GM10266 (cell line): ENCODE measurements around the gene CXCL5.

Experiments
- DNase-seq: peaks from one replicate; pipeline ENCODE4 v3.0.0; 2012; ENCODE audit errors: extremely low spot score
- TF ChIP-seq, protein P1 (sequence below): IDR thresholded peaks from 2 replicates; pipeline ENCODE4 v1.5.1; 2012; ENCODE audit warnings: mild to moderate bottlenecking, low read depth; ENCODE audit not compliant: control insufficient read depth, insufficient read depth; ENCODE audit errors: missing control alignments

The CXCL5 gene

DNA sequence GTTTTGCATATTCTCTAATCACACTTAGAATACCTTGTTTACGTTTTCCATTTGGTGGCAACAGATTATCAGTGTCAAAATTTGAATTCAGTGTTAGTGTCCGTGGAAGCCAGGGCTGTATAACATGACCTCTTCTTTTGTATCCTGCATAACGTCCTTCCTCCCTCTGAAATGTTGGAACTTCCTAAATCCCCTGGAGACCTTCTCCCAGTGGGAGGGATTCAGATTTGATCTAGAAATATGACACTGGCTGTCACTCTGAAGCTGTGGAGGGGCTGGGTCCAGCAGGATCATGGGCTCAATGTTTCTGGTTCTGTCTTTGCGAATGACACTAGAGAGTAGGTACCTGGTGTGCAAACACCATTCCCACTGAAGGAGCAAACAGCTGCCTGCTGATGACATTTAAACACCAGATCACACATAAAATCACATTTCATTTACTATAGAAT lies 40.9 kb upstream of the CXCL5 start:
- no peak for DNase-seq
- TF ChIP-seq, protein P1, sequence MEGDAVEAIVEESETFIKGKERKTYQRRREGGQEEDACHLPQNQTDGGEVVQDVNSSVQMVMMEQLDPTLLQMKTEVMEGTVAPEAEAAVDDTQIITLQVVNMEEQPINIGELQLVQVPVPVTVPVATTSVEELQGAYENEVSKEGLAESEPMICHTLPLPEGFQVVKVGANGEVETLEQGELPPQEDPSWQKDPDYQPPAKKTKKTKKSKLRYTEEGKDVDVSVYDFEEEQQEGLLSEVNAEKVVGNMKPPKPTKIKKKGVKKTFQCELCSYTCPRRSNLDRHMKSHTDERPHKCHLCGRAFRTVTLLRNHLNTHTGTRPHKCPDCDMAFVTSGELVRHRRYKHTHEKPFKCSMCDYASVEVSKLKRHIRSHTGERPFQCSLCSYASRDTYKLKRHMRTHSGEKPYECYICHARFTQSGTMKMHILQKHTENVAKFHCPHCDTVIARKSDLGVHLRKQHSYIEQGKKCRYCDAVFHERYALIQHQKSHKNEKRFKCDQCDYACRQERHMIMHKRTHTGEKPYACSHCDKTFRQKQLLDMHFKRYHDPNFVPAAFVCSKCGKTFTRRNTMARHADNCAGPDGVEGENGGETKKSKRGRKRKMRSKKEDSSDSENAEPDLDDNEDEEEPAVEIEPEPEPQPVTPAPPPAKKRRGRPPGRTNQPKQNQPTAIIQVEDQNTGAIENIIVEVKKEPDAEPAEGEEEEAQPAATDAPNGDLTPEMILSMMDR: no peak

DNA sequence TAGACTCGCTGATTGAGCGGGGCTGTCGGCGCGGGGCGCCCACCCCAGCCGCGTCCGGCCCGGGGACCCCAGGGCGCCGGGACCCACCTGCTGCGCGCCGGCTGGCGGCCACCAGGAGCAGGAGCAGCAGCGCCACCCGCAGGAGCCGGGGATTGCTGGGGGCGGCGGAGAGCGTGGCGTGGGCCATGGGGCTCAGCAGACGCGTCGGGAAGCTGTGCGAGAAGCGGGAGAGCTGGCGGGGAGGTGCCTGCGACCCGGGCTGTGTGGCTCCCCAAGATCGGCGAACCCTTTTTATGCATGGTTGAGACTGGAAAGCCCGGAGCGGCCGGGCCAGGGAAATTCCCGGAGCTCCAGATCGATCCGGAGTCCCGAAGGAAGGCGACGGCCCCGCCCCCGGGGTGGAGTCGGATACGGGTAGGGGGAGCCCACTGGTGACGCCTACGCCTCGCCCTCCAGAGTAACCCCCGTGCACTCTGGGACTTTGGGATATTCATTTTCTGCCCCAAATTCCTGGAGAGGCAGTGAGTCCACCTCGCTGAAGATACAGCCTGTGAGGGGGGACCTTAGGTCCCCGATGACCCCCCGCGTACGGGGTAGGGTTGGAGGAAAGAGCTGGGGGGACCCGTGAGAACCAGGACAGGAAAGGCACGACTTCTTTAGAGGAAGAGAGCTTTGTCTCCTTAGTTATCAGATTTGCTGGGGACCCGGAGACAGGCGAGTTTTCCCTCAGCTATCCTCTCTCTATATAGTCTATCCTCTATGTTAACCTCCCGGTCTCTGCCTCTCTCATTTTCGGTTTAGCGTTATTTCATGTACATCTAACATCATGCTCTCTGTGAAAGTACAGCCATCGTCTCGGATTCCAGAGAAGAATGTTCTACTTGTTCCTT lies 40.2 kb upstream of the CXCL5 start, which contains the start of gene CXCL3:
Gene CXCL3, minus strand, starts transcription at position 265 of the 890 bp plus-strand sequence. Its CDS starts 78 bp downstream, at position 187.
- peak; percentile 30 for DNase-seq
- TF ChIP-seq, protein P1: no peak

DNA sequence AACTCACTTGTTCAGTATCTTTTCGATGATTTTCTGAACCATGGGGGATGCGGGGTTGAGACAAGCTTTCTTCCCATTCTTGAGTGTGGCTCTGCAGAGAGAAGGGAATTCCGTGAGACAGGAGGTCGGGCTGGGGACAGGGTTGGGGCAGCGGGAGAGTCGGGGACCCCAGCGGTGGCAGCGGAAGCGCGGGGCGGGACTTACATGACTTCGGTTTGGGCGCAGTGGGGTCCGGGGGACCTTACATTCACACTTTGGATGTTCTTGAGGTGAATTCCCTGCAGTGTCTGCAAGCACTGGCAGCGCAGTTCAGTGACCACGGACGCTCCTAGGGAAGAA lies 39.6 kb upstream of the CXCL5 start:
- TF ChIP-seq, protein P1: no peak
- no peak for DNase-seq

DNA sequence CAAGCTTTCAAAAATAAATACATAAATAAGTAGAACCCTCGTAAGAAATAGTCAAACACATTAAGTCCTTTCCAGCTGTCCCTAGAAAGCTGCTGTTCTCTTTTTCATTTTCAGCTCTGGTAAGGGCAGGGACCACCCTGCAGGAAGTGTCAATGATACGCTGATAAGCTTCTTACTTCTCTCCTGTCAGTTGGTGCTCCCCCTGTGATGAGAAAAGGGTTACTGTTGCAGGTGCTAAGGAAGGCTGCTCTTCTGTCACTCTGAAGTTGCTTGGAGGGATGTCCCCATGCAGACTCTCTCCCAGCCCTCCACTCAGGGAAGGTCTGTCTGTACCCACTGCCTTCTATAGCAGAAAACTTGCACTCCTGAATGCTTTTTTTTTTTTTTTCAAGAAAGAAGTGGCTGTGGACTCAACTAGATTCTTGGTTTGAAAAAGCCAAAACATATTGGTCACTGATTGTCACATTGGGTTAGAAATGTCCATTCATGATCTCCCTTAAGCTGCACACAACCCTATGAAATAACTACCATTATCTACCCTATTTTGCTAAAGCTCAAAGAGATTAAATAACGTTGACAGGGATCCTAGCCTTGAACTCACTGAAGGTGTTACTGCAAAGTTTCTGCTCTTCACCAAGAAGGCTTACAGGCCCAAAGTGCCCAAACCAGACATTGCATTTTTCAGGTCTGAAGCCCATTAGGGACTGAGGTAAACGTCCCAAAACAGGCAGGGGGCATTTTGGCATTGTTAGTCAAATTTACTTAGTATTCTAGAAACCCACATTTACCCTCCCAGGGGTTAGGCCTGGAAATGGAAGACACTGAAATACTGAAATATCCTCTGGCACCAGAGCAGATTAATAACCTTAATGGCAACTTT lies 38.8 kb upstream of the CXCL5 start:
- no peak for DNase-seq
- TF ChIP-seq, protein P1: no peak

DNA sequence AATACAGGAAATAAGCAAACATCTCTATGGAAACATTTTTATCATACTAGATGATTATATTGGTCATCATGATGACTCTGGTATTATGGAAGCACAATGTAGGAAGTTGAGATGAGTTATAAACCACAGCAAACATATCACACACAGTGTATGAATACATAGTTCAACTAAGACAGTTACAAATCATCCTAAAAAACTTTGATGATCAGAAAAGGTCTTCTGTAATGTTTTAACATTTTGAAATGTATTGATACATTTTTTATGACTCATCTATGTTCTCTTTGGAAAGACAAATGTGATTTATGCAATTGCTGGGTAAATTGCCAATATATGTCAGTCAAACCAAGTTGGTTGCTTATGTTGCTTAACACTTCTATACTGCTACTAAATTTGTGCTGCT lies 35.3 kb upstream of the CXCL5 start:
- no peak for DNase-seq

DNA sequence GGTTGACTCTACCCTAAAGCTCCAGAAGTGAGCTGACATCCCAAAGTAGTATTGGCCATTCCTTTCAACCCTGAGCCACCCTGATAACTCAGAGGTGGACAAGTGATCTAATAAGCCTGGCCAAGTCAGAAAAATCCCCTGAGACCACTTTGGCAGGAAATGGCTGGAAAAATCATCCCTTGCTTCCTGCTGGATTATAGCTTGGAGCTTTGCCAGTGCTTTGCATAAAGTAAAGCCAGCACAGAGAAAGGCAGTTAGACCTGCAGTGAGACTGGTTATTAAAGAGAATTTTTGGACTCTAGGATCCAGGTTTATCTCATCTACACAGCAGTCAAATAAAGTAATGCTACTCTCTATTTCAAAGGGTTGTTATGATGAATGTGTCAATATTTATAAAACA lies 33.6 kb upstream of the CXCL5 start:
- DNase-seq: no peak
- TF ChIP-seq, protein P1: no peak

More for the DNA sequence above, 35.3 kb upstream of the CXCL5 start:
- TF ChIP-seq, protein P1: no peak
